H1 (cell line): ENCODE results near the gene SLC12A8.

Experiments used
- EP300 ChIP-seq, 2 experiments: IDR thresholded peaks; 1 replicate in 1 of 2; 2 replicates in 1 of 2; pipeline ENCODE4 v1.6.1; 2011 to 2012; ENCODE audit warnings: low read depth in 2 of 2, low read length in 2 of 2, mild to moderate bottlenecking in 2 of 2, borderline replicate concordance in 1 of 2, inconsistent platforms in 1 of 2, moderate library complexity in 1 of 2
- EZH2 ChIP-seq: fragments of 200-600 bp; sonication (generic); IDR thresholded peaks from 2 replicates; pipeline ENCODE4 v1.7.1; 2012; ENCODE audit warnings: low read depth, mild to moderate bottlenecking, moderate library complexity, low read length, inconsistent platforms; ENCODE audit not compliant: severe bottlenecking
- GTF2F1 ChIP-seq: IDR thresholded peaks from 2 replicates; pipeline ENCODE4 v1.6.1; 2012; ENCODE audit warnings: low read depth, low read length, improper control_type of control experiment, borderline replicate concordance
- PHF8 ChIP-seq: fragments of 200-600 bp; sonication (generic); conservative IDR thresholded peaks from 2 replicates; pipeline ENCODE4 v1.7.1; 2012; ENCODE audit warnings: low read depth, mild to moderate bottlenecking, inconsistent platforms, low read length, moderate library complexity
- POLR2A ChIP-seq, 2 experiments: IDR thresholded peaks; 1 replicate in 1 of 2; 2 replicates in 1 of 2; pipeline ENCODE4 v1.6.1; 2011; ENCODE audit warnings: low read depth in 2 of 2, low read length in 2 of 2, mild to moderate bottlenecking in 2 of 2; ENCODE audit errors: control extremely low read depth in 1 of 2
- RAD21 ChIP-seq, 2 experiments: IDR thresholded peaks in 1 of 2; conservative IDR thresholded peaks in 1 of 2; 2 replicates each; pipeline ENCODE4 v1.6.1; 2011; ENCODE audit warnings: low read depth in 2 of 2, low read length in 2 of 2, improper control_type of control experiment in 1 of 2, inconsistent platforms in 1 of 2, mild to moderate bottlenecking in 1 of 2, moderate library complexity in 1 of 2
- TAF1 ChIP-seq: IDR thresholded peaks from 2 replicates; pipeline ENCODE4 v1.6.1; 2011; ENCODE audit warnings: mild to moderate bottlenecking, low read depth, low read length
- ZNF274 ChIP-seq: IDR thresholded peaks from 2 replicates; pipeline ENCODE4 v1.7.0; 2012; ENCODE audit warnings: low read length, borderline replicate concordance; ENCODE audit errors: extremely low read depth
- TF ChIP-seq, protein P1 (sequence below), 3 experiments: IDR thresholded peaks; 1 replicate in 2 of 3; 2 replicates in 1 of 3; pipeline versions ENCODE4 v1.5.1 to v1.6.1; 2011; ENCODE audit warnings: low read length in 3 of 3, mild to moderate bottlenecking in 3 of 3, inconsistent platforms in 2 of 3, low read depth in 1 of 3, moderate library complexity in 1 of 3; ENCODE audit not compliant: insufficient read depth in 1 of 3; ENCODE audit errors: control extremely low read depth in 1 of 3

DNA sequence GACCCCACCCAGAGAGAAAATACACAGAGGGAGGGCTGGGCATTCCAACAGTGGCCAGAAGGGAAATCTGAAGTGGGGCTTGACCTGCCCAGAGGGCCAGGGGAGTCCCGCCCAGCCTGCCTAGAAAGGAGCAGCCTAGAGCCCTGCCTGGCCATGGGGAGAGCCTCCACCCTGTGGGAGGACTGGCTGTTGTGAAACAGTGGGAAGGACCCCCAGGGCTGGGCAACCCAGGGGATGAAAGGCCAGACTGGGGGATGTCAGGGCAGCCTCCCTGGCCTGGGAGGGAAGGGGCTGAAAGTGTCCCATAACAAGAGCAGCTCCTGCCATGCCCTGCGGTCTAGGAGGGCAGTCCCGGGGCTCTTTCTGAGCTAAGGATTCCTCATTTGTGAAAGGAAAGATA is 69.0 kb downstream of the SLC12A8 start:
- TF ChIP-seq TAF1 (no peak), RAD21 (IDR thresholded peaks at IDR 0.05 in 1 of 2, conservative IDR thresholded peaks at IDR 0.05 in 1 of 2; ENCODE audit: low read depth in 2 of 2, low read length in 2 of 2) (no peak), PHF8 (no peak), POLR2A (IDR thresholded peaks at IDR 0.05; ENCODE audit: control extremely low read depth in 1 of 2, low read depth in 2 of 2, low read length in 2 of 2) (no peak), EP300 (IDR thresholded peaks at IDR 0.05; ENCODE audit: borderline replicate concordance in 1 of 2, low read depth in 2 of 2, low read length in 2 of 2) (no peak), EZH2 (no peak), ZNF274 (no peak), GTF2F1 (no peak)
- TF ChIP-seq, protein P1, sequence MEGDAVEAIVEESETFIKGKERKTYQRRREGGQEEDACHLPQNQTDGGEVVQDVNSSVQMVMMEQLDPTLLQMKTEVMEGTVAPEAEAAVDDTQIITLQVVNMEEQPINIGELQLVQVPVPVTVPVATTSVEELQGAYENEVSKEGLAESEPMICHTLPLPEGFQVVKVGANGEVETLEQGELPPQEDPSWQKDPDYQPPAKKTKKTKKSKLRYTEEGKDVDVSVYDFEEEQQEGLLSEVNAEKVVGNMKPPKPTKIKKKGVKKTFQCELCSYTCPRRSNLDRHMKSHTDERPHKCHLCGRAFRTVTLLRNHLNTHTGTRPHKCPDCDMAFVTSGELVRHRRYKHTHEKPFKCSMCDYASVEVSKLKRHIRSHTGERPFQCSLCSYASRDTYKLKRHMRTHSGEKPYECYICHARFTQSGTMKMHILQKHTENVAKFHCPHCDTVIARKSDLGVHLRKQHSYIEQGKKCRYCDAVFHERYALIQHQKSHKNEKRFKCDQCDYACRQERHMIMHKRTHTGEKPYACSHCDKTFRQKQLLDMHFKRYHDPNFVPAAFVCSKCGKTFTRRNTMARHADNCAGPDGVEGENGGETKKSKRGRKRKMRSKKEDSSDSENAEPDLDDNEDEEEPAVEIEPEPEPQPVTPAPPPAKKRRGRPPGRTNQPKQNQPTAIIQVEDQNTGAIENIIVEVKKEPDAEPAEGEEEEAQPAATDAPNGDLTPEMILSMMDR (IDR thresholded peaks at IDR 0.05; ENCODE audit: control extremely low read depth in 1 of 3, insufficient read depth in 1 of 3, low read depth in 1 of 3, low read length in 3 of 3) = no peak
